ENCODE measurements around the gene MGMT.
"Not testable (repeated sequence)": the region's sequence is repeated elsewhere in the genome, so short reads cannot be mapped to it uniquely, and the experiment has no call there.

Gene MGMT

GRCh38 chr10:129466703-129467358, at the start of gene MGMT:
MGMT (plus strand) TSS chr10:129467241.
- peak; percentile 83 to 88 for DNase-seq

- DNase-seq: no peak
Measured at GRCh38 chr10:129417870-129418269, 49.2 kb upstream of the MGMT start.

GRCh38 chr10:129418496-129419225, 48.4 kb upstream of the MGMT start:
- DNase-seq: no peak

- no peak for DNase-seq
Measured at GRCh38 chr10:129419397-129419796, 47.6 kb upstream of the MGMT start.

- no peak for DNase-seq
Measured at GRCh38 chr10:129421399-129422010, 45.5 kb upstream of the MGMT start.

- DNase-seq: no peak
Measured at GRCh38 chr10:129424978-129425377, 42.1 kb upstream of the MGMT start.

GRCh38 chr10:129426606-129427005, 40.4 kb upstream of the MGMT start:
- DNase-seq: no peak

- DNase-seq: no peak
Measured at GRCh38 chr10:129433266-129433665, 33.8 kb upstream of the MGMT start.

- not testable (repeated sequence) for DNase-seq
Measured at GRCh38 chr10:129435724-129436123, 31.3 kb upstream of the MGMT start.

GRCh38 chr10:129438024-129438423, 29.0 kb upstream of the MGMT start:
- no peak for DNase-seq

- DNase-seq: no peak
Measured at GRCh38 chr10:129440247-129440646, 26.8 kb upstream of the MGMT start.

- DNase-seq: no peak
Measured at GRCh38 chr10:129440722-129441316, 26.2 kb upstream of the MGMT start.

GRCh38 chr10:129441372-129442009, 25.6 kb upstream of the MGMT start:
- no peak for DNase-seq

GRCh38 chr10:129442866-129443265, 24.2 kb upstream of the MGMT start:
- DNase-seq: no peak

- no peak for DNase-seq
Measured at GRCh38 chr10:129444359-129444758, 22.7 kb upstream of the MGMT start.

- DNase-seq: no peak
Measured at GRCh38 chr10:129445436-129446182, 21.4 kb upstream of the MGMT start.

- DNase-seq: no peak
Measured at GRCh38 chr10:129446183-129446581, 20.9 kb upstream of the MGMT start.

GRCh38 chr10:129447486-129447885, 19.6 kb upstream of the MGMT start:
- DNase-seq: no peak

- no peak for DNase-seq
Measured at GRCh38 chr10:129448086-129448485, 19.0 kb upstream of the MGMT start.

- no peak for DNase-seq
Measured at GRCh38 chr10:129448539-129448938, 18.5 kb upstream of the MGMT start.

GRCh38 chr10:129449893-129450292, 17.1 kb upstream of the MGMT start:
- no peak for DNase-seq

GRCh38 chr10:129450391-129450790, 16.6 kb upstream of the MGMT start:
- no peak for DNase-seq

- no peak for DNase-seq
Measured at GRCh38 chr10:129455625-129456024, 11.4 kb upstream of the MGMT start.
